Subcutaneous adipose tissue (tissue), 4 donors: ENCODE measurements around the gene LSS. TPM values are rescaled to one million over a fixed set of nuclear protein-coding genes. Genes with fewer than 3 reads are reported as not detected.

Experiments
- CTCF ChIP-seq: fragments of 450-650 bp; IDR thresholded peaks from one replicate; pipeline ENCODE4 v1.5.1; 2016; ENCODE audit warnings: low read depth, mild to moderate bottlenecking, control low read depth, antibody characterized with exemption, moderate library complexity
- total RNA-seq, 4 donors: library from RNA; depleted of rRNA; stranded (reverse); fragments of >200 nt; gene quantifications; one replicate each; pipeline ENCODE4 v1.1.0, GENCODE V29; 2016

The LSS gene
- total RNA-seq, 4 donors from 2014 or later = 46.5 to 194 (median 141) TPM

DNA sequence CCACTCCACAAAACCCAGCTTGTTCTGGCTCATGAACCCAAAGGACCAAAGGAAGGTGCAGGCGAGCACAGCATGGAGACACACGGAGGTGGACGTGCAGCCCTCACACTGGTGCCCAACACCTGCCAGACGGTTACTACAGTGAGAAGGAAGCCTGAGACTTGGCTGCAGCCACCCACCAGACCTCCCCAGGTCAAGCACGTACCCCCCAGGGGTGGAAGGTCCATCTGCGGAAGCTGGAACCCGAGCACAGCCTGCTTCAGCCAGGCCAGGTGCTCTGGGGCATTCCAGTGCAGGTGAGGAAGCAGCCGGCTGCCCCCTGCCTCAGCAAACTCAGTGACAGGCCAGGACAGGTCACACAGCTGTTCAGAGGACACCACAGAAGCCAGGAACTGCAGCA is 16.0 kb upstream of the LSS start:
- no peak for TF ChIP-seq CTCF

- TF ChIP-seq CTCF = no peak
These were observed 15.4 kb upstream of the LSS start for GRCh38 chr21:46243960-46244361.

- no peak for TF ChIP-seq CTCF
These were observed 14.8 kb upstream of the LSS start for GRCh38 chr21:46243325-46243724.

DNA sequence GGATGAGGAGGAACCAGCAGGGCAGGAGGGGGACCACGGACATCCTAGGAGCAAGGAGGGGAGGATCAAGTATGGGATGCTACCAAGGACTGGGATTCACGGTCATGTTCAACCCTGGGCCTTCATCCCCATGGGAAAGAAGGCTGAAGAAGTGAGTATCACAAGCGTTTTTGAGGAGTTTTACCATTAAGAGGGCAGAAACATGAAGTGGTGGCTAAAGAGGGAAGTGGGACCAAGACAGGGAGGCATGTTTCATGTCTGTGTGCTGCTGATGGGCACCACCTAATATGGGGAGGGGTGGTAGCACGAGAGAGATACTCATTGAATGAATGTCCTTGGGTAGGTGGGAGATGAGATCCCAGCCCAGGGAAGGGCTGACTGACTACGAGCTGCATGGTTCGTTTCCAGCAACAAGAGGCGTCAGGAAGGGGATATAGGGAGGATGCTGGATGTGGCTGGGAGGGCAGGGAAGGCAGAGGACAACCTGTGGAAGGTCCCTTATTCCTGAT is 11.3 kb upstream of the LSS start:
- no peak for TF ChIP-seq CTCF

GRCh38 chr21:46237474-46237873 is 8.9 kb upstream of the LSS start:
- no peak for TF ChIP-seq CTCF

DNA sequence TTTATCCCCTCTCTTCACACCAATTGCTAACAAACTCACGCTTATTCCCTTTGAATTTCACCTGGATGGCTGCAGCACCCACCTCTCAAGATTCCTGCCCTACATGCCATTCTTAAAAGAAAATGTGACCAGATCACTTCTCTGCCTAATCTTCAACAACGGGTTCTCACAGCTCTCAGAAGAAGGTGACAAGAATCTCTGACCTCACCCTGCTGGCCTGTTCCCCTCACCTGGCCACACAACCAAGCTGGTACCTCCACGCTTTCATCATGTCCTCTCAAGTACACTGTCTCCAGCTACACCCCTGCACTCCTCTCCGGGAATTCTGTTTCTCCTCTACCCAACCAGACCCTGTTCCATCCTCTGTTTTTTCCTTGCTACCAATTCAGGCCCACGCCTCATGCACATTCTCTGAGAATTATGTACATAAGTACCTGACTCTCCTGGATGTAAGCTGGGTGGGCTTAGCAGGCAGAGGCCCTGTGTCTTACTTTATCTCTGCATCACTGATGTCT is 5.9 kb upstream of the LSS start:
- no peak for TF ChIP-seq CTCF

GRCh38 chr21:46229923-46230260 is 1.3 kb upstream of the LSS start:
- TF ChIP-seq CTCF = no peak
